GM21723 (cell line): ENCODE data around the gene IKBKE.

Experiments
- ATAC-seq: cut with Tn5 transposase; IDR thresholded peaks from one replicate; pipeline ENCODE4 v1.9.1; 2021; ENCODE audit warnings: mild to moderate bottlenecking, moderate library complexity; ENCODE audit not compliant: unreplicated experiment

The IKBKE gene

DNA sequence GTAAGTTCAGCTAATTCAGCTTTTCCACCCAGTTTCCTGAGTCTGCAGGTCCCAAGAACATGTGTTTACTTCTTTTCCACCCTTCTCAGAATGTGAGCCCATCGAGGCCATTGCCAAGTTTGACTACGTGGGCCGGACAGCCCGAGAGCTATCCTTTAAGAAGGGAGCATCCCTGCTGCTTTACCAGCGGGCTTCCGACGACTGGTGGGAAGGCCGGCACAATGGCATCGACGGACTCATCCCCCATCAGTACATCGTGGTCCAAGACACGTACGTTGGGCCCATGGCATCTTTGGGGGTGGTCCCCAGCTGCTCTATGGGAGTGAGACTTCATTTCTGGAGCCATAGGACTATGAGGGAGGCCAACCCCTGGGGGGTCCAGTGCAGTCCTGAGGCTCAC is 17.2 kb upstream of the IKBKE start:
- ATAC-seq, result no peak

DNA sequence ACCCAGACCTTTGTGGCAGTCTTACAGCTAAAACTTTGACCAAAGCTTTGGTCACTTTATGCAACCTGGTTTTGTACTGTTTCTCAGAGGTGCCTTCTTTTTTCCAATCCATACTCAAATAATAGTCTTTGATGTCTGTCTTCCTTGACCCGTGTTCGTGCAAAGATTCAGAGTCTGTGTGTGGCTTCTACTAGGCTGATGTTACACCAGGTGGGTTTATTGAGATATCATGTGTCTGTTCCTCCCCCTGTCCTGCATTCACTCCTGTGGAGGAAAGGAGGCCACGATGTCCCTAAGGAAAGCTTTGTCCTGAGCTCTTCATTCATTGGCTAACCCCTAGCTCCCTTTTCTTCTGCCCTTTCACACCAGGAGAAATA is 15.0 kb upstream of the IKBKE start:
- no peak for ATAC-seq

DNA sequence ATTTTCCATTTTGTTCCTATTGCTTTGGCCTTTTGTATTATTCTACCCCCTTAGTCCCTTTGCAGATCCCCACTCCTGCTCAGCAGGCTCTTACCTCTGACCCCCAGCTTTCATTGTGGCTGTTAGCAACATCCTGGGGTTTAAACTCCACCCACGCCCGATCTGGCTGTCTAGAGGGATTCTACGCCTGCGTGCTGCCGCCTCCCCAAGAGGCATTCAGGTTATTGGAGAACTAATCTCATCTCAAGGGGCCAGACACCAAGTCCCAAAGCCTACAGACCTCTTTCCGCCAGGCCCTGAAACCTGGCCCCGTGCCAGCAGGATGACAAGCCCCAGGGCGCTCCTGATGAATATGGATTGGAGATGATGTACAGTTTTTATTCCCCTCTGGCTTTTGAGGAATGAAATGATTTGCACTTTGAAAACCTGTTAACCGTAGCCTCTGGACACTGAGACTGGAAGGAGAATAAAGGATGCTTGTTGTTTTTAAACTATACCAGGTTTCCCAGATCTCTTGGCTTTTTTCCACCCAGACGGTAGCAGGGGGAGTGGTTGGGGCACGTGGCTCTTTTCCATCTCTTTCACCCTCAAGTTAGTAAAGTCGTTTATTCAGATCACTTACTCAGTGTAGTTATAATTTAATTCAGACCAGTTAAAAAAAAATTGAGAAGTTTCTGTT is 14.5 kb upstream of the IKBKE start:
- ATAC-seq, result no peak

DNA sequence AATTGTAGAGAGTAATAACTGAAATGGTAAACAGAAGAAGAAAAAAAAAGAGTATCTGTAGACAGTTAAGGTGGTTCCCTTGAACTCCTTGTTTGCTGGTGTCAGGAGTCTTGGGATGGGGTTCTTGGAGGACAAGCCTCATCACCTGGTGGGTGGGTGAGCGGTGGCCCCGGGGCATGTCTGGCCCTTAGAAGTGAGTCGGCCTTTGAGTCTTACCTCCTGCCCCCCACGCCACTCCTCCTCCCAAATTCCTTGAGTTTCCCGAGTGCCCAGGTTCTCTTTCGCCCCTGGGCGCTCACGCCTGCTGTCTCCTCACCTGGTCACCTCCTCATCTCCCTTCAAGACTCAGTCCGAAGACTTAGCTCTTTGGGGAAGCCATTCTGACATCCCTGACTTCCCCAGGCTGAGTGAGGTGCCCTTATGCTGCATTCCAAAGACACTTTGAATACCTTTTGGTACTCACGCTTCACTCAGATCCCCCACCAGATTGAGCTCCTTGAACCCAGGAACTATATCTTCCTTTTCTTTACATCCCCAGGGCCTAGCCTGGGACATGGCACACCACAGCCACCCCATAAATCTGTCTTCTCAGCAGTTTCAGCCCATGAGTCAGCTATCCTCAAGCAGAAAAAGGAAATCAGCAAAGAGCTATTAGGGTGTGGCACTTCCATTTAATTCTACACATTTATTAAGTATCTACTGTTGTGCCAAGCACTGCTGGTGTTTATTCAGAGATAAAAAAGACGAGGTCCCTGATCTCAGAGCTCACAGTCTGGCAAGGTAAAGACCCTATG is 13.5 kb upstream of the IKBKE start:
- ATAC-seq, result no peak

DNA sequence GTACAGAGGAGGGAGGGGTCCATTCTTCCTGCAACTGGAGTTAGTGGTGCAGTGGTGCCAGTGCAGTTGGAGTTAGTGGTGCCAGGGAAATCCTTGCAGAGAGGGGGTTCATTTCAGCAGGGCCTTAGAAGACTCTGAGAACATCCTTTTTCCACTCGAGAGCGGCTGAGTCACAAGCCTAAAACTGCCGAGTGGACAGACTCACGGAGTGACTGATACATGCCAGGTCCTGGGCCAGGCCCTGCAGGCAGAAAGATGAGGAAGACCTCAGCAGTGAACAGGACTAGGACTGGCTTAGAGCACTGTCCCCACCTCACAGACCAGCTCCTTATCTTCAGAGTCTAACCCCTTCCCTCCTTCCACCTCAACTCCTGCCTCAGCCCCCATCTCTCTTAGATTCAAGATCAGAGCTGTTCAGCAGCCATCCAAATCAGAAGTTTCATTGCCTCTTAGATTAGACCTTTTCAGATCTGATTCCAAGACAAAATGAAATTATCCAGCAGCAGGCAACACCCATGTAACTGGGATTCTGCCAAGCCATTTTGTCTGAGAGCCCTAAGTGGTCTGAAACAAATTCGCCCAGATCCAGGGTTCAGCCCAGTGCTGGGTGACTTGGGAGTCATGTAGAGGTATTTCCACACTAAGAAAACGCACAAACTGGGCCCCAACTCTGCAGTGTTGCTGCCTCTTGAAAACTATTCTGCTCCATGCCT is 12.7 kb upstream of the IKBKE start:
- no peak for ATAC-seq

DNA sequence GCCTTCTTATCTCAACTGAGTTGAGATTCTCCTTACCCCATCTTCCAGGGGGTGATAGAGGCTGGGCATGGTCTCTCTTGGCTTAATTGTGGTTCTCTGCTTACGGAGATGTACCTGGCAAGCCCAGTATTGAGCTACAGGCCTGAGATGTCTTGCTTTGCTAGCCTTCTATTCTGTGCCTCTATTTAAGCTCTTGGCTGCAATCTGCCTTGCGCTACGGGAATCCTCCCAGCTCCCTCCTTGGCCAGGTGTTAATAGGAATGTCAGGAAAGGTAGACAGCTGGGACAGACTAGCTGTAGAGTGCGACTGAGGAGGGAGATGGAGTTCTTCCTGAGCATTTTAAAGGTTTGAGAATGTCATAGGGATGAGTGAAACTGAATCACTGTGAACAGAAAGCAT is 10.6 kb upstream of the IKBKE start:
- no peak for ATAC-seq

DNA sequence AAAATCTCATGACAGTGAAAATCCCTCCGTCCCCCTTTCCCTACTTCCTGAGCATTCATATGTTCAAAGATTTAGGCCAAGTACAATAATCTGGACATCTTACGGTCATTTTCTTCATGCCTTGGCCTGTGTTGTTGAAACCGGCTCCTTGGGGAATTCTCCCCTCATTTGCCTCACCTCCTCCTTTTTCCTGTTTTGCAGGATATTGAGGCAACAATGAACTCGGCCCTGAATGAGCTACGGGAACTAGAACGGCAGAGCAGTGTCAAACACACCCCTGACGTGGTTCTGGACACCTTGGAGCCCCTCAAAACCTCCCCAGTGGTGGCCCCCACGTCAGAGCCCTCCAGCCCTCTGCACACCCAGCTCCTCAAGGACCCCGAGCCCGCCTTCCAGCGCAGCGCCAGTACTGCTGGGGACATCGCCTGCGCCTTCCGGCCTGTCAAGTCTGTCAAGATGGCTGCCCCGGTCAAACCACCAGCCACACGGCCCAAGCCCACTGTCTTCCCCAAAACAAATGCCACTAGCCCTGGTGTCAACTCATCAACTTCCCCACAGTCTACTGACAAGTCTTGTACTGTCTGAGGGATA is 9.3 kb upstream of the IKBKE start:
- ATAC-seq, result no peak

DNA sequence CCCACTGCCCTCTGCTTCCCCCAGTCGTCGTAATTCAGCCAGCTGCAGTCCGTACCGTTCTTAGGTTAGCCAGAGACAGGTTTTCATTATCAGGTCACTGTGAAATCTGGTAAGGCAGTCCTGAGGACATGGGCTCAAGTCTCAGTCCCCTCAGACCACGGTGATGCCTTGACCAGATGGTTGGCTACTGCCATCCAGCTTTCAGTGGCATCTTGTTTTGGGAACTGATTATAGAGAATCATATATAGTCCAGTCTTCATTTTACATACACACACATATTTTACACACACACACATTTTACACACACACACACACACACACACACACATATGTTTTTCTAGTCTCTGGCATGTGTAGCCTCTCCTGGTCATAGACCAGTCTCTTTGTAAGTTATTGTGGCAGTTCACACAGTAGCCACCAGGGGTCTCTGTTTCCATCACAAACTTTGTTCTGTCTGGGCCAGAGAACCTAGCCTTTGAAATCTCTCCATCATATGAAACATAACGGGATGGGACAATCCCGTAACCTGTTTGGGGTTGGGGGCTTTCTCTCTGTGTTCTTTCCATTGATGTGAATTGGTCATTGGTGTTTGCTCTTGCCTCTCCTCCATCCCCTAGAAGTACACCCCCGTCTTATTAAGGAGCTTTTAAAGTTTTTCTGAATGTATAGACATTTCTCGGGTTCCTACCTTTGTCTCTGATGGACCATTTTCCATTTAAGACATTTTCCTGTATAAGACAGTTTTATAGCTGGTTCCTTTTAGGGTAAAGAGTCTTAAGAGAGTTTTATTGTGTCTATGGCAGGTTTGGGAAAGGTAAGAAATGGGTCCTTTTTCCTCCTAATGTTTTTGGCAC is 8.4 kb upstream of the IKBKE start:
- no peak for ATAC-seq

DNA sequence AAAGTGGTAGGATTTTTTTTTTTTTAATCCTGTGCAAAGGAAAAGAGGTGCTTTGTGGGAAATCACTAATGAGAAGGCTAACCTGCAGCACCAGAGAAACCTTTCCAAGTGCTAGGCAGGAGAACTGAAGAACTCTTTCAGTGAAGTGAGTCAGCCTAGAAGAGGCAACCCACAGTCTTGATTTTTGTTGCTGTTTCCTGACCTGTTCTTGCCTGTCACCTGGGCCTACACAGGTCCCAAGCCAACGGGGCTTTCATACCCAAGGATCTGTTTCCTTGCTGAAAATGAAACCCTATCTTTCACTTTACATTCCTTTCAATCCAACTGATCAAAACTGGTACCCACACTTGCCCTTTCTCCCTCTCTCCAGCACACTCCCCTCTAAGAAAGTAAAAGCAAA is 7.1 kb upstream of the IKBKE start:
- ATAC-seq, result no peak

DNA sequence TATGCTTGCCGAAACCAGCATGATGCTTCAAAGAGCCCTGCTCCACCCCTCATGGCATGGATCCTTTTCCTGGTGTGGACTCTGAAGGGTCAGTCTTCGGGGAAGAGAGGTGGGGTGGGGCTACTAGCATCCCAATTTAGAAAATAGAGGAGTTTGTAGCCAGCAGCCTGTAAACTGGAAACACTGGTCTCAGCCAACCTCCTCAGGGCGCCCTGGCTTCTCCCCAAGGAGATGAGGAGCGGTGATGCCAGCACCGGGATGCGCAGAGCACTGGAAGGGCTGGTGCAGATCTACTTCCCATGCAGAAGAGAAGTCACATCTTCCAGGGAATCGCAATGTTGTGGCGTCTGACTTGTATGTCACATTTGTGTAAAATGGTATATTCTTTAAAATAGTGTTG is 6.4 kb upstream of the IKBKE start:
- ATAC-seq, result no peak

DNA sequence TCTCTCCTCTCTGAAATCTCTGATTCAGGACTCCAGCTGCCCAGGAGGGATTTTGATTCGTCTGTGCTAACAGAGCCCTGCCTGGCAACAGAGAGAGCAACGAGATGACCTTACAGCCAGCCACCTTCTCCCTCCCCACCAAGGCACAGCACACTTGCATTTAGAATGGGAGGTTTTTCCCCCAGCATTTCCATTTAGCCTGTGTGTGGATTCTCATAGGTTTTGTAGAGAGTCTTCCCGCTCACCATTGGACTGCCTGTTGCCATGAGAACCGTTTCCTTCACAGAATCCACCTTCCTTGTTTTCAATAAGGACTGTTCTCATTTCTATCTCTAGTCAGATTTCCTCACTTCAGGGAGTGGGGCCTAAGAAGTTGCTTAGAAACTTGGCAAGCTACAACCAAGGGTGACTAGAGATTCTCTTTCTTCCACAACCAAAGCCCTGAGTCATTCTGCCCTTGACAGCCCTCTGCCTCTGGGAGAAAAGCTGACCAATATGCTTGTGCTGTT is 5.8 kb upstream of the IKBKE start:
- ATAC-seq, result no peak

DNA sequence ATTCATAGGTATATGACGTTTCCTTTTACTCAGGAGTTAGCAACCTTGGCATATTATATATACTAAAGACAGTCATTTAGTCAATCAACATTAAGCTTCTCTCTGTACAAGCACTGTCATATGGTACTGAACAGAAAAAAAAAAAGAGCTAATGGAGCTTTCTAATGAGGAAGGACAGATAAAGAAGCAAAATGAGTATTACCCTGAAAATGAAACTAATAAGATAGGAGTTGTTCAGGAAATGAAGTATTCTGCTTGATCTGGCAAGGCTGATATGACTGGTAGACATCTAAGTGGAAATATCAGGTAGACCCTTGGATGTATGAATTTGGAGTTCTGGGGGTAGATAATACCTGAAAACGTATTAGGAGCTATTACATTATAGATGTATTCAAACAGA is 4.3 kb upstream of the IKBKE start:
- no peak for ATAC-seq

DNA sequence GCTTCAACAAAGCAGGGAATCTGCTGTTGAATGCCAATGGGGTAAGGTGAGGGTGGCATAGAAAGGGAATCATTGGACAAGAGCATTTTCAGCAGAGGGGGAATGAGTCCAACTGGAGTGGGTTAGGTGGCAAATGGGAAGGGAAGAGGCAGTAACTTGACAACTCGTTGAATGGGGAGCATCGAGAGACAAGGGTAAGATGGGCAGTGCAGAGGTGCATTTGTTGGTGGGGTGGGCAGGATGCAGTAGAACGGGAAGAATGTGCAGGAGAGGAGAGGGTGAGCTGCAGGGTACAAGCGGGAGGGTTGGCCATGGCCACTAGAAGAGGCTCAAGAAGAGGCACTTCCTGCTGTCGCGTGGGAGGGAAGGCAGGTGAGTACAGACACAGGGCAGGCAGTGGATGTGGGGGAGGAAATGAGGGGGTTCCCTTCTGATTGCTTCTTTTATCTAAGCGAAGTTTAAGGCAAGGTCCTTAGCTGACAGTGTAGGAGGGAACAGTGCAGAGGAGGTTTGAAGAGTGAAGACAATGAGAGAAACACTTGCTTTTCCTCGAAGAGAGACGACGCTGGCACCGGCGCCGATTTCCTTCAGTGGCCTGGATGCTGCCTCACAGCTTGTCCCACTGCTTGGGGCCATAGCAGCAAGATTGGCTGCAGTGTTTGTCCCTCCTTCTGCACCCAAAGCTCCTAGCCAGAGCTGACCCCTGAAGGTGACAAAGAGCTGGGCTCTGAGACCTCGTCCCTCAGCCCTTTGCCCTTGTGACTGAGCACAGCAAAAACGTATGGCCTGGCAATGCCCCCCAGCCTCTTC is 3.2 kb upstream of the IKBKE start:
- no peak for ATAC-seq

DNA sequence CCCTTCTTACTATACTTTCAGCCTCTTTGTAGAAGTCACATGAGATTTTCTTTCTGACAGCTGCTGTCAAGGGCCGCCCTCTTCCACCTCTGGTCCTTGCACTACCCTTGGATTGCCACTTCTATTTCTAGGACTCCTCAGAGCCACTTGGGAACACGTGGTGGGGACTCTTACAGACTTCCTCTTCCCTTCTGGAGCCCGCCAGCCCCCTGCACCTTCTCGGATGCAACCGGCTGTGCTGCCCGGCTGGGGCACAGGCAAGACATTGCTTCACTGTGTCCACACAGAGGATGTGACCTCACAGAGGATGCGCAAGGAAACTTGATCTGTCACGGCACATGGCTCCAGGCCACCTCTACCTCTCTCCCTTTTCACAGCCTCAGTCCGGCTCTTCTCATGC is 2.4 kb upstream of the IKBKE start:
- no peak for ATAC-seq

DNA sequence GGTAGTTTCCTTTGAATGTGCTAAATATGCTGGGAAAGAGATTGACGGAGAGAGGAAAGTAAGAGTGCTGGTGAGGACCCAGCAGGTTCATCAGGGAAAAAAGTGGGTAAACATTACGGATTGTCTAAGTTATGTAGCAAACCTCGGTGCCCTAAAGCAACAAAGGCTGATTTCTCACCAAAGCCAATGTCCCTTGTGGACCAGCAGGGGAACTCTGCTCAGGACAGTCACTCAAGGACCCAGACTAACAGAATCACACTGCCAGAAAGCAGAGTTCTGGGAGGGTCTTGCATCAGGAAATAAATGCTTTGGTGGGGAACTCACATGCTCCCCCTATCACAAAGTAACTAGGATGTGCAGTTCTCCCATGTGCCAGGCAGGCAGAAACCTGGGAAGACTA is 1.7 kb upstream of the IKBKE start:
- ATAC-seq, result no peak

DNA sequence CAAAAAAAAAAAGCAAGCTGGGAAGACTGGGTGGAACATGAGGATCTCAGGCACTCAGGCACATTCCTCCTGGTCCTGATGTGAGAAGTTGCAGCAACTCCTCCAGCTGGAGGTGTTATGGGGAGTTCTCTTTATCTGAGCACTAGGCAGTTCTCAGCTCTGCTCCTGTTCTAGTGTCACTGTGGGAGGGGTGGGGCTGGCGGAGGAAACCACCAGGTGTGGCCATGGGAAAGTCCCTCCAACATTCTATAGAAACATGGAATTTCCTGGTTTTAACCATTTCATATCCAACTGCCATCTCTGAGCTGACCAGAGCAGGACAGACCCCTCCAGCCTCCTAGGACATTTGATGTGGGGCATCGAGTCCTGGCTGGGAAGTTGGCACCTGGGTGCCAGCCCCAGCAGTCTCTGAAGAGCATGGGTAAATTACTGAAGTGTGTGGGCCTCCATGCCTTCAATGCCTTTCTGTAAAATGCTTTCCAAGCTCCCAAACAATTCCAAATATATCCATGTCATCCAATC is 804 bp upstream of the IKBKE start:
- no peak for ATAC-seq

DNA sequence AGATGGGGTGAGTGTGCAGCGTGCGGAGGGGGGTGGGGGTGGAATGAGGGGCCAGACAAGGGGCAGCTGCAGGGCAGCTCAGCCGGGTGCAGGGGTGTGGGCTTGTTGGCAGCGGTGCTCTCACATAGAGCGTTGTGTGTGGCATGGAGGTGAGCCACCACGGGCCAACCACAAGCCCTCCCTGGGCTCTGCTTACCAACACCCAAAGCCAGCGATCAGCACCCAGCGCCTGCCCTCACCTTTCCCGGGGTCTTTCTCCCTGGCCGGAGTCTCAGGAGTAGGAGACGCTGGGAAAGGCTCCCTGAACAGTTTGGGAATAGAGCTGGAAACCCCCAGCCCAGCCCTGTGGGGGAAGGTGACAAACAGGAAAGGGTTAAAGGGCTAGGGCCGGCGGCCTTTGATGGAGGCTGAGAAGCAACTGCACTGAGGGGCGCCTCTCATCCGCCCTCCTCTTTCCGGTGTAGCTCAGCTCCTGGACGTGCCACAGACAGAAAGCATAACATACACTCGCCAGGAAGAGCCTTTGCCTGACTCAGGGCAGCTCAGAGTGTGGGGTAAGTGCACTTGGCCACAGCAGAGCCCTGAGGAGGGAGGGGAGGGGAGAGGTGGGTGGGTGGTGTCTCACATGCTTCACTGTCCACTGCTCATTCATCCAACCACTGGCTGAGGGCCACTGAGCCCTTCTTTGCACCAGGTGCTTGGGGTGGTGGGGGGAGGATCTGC is 577 bp downstream of the IKBKE start:
- peak; percentile 28 for ATAC-seq

DNA sequence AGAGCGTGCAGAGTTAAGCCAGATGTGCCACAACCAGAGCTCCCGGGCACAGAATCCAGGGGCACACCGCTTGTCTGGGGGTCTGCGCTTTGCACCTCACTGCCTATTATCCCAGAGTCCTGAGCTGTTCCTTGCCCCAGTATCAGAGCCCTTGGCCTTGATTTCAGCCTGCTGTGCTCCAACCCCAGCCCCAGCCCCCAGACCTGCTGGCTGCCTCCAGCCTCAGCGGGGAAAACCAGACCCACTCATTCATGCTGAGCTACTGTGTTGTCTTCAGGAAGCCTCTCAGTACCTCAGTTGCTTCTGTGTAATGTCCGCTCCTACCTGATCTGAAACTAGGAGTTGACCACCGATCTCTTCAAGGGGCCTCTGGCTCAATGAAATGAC is 1.1 kb downstream of the IKBKE start:
- ATAC-seq, result peak; percentile 24

DNA sequence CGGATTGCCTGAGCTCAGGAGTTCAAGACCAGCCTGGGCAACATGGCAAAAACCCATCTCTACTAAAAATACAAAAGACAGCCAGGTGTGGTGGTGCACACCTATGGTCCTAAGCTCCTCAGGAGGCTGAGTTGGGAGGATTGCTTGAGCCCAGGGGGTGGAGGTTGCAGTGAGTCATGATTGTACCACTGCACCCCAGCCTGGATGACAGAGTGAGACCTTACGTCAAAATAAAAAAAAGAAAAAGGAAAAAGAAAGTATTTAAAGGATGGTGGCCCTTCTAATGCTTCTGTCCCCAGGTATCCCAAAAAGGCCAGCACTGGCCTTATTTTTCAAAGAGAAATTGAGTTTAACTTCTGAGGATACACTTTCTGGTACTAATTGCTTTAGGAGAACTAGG is 1.7 kb downstream of the IKBKE start:
- no peak for ATAC-seq
